GM11168 (cell line): ENCODE measurements around the gene TMEM161A.
"Not testable (repeated sequence)": the region's sequence is repeated elsewhere in the genome, so short reads cannot be mapped to it uniquely, and the experiment has no call there.

Experiments
- in situ Hi-C: fragments of 300-500 bp; cut with MboI; formaldehyde crosslinking; loops from one replicate; pipeline ENCODE4 v1.12.0; 2022; ENCODE audit warnings: low sequenced_read_pairs; ENCODE audit not compliant: unreplicated experiment

Gene TMEM161A

GRCh38 chr19:19138109-19138981 lies at the start of gene TMEM161A:
Gene TMEM161A, minus strand, starts transcription at chr19:19138478. Its CDS starts 50 bp downstream, at chr19:19138428.
- in situ Hi-C loops, result loop anchor here (5.0 kb wide), 1 partner anchor 76 kb away; the partner anchor contains the start of gene SLC25A42

- in situ Hi-C loops, result no loop called here
Observed at GRCh38 chr19:19186742-19187141, 48.5 kb upstream of the TMEM161A start.

GRCh38 chr19:19185853-19186740 lies 47.8 kb upstream of the TMEM161A start:
- in situ Hi-C loops, result no loop called here

DNA sequence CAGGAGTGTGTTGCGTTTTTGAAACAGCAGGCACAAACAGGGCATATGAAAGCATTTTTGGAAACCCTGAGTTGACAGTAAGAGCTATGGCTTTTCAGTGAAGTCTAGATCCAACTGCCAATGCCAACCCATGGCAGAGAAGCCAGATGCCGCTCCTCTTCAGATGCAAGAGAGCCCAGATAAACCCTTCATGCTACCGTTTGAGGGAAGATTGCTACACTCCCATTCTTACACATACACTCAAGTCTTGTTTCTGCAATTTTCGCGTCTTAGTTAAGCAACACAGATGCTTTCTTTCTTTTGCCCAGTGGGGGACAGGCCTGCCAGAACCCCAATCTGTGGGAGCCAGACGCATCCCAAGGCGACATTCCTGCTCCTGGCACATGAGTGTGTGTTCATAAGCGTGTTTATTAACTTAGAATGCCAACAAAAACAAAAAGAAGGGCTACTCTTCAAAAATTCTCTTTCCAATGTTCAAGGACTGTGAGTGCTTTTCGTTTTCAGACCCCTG lies 43.3 kb upstream of the TMEM161A start:
- in situ Hi-C loops, result no loop called here

DNA sequence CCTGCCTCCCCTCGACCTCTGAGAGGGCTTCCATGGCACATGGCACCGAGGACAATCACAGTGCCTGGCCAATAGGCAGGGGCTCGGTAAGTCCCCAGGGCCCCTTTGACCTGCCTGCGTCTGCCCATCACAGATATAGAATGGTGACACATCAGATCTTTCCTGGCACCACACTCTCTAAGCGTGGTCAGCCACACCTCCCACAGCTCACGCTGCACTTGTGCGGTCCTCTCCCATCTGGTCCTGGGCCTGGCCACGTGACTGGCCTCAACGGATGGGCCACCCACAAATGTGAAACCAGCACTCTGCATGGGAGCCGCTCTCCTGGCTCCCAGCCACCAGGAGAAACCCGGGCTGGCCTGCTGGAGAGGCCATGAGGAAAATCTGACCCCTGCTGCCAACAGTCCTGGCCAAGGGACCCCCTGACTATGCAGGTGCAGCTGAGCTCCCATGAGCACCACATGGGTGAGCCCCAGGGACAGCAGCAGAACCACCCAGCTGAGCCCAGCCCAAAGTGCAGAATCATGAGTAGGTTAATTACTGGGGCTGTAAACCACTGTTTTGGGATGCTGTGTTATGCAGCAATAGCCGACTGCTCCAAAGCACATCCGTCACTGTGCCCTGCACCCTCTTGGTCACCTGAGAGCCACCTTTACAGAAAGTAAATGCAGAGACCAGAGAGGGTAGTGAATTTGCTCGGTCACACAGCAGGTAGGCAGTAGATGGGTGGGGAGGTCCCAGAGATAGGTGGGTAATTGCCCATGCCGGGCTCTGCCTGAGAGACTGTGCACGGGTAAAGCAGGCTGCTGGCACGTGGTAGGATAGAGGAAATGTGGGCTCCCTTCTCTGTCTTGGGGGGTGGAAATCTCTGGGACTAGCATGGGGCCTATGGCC lies 41.5 kb upstream of the TMEM161A start:
- in situ Hi-C loops, result loop anchor here (5.0 kb wide), 1 partner anchor 37 kb away; no protein-coding TSS in a partner anchor

- in situ Hi-C loops, result loop anchor here (5.0 kb wide), 1 partner anchor 35 kb away; no protein-coding TSS in a partner anchor
Observed at GRCh38 chr19:19176950-19177349, 38.7 kb upstream of the TMEM161A start.

GRCh38 chr19:19173243-19173642 lies 35.0 kb upstream of the TMEM161A start:
- in situ Hi-C loops, result not testable (repeated sequence)

DNA sequence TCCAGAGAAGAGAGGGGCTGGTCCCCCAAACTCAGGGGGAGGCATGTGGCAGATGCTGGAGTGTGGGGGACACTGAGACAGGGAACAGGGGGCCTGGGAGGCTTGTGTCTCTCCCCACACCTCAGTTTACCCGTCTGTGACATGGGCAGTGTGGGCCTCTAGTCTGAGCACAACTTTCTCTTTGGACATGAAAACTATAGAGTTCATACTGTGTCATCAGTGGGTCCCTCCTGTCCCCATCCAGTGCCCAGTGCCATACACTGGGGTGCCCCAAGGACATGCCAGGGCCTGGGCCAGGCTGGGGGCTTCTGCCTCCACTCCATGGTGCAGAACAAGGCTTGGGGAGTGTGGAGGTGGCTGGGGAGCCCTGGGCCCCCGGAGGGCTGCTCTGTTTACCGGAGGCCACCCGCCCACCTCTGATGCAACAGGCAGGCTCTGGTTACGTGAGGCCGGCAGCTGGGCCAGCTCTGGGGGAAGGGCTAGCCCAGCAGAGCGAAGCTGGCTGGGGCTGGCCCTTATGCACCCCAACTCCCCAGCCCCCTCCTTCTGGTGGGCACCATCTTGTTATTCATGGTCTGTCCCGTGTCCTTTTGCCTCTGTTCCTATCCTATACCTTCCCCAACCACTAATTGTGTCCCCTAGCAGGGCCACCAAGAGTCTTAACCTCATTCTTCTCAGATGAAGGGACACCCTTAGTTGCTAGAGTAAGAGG lies 33.7 kb upstream of the TMEM161A start:
- in situ Hi-C loops, result no loop called here

DNA sequence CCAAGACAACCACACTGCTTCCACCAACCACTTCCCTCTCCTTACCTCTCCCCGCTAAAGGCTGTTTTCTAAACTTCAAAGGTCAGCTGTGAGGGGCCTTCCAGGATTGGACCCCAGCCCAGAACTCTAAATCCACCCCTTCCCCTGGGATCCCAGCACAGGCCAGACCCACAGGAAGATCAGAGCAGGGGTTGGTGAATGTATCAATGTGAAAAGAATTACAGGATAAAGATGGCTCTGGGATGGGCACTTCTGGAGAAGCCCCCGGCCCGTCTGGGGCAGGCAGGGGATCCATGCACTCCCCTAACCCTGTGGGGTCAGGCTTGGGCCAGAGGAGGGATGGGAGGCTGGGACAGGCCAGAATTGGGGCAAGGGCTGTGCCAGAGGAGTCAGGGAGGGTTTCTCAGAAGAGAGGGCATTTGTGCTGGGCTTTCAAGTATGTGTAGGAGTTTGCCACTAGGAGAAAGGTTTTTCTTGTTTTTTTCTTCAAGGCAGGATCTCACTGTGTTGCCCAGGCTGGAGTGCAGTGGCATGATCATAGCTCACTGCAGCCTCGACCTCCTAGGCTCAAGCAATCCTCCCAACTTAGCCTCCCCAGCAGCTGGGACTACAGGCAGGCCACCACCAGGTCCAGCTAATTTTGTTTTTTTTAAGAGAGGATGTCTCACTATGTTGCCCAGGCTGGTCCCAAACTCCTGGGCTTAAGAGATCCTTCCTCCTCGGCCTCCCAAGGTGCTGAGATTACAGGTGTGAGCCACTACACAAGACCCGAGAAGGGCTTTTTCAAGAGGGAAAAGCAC lies 32.8 kb upstream of the TMEM161A start:
- in situ Hi-C loops, result no loop called here

GRCh38 chr19:19170053-19170872 lies 32.0 kb upstream of the TMEM161A start, which contains the start of gene MEF2B:
Gene MEF2B, minus strand, starts transcription at chr19:19170263. Its CDS starts 19,528 bp downstream, at chr19:19150735.
- in situ Hi-C loops, result no loop called here

GRCh38 chr19:19169236-19170052 lies 31.2 kb upstream of the TMEM161A start:
- in situ Hi-C loops, result no loop called here

- in situ Hi-C loops, result no loop called here
Observed at GRCh38 chr19:19167612-19168011, 29.3 kb upstream of the TMEM161A start.

GRCh38 chr19:19165396-19165795 lies 27.1 kb upstream of the TMEM161A start:
- in situ Hi-C loops, result no loop called here

GRCh38 chr19:19162495-19162894 lies 24.2 kb upstream of the TMEM161A start:
- in situ Hi-C loops, result no loop called here

DNA sequence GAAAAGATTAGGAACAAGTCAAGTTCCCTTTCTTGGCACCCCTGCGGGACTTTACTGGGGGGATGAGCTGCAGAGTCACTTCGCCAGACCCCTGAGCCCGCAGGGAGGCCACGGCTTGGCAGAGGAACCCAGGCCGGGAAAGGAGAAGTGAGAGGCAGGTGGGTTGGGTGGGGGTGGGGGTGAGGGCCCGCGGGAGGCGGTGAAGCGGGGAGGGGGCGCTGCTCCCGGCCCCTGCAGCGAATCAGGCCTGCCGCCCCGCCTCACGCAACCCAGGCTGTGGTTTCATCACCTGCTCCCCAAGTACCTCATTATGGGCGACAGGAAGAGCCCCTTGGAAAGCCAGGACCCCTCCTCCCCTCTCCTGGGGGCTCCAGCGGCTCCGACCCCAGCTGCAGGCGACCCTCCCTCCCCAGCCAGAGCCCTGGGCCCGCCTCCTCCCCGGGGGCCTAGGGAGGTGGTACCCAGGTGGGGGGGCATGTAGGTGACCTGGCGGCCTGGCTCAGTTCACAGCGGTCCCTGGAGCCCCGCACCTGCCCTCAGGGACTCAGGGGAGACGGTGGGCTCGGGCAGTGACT lies 22.3 kb upstream of the TMEM161A start:
- in situ Hi-C loops, result no loop called here

GRCh38 chr19:19159534-19159933 lies 21.3 kb upstream of the TMEM161A start:
- in situ Hi-C loops, result no loop called here
